ENCODE measurements around the gene MSANTD7. TPM values are rescaled to one million over a fixed set of nuclear protein-coding genes. Genes with fewer than 3 reads are reported as not detected.

The MSANTD7 gene
- total and polyA plus RNA-seq, 2 of the 13 experiments (the other 11 are each of a cell fraction or from before 2014, with no cell fraction given): 3.7 to 16.7 TPM

- TF ChIP-seq SP140L (CRISPR knock-in tag; IDR thresholded peaks at IDR 0.05; ENCODE audit: borderline replicate concordance): no peak
- TF ChIP-seq, protein P1, sequence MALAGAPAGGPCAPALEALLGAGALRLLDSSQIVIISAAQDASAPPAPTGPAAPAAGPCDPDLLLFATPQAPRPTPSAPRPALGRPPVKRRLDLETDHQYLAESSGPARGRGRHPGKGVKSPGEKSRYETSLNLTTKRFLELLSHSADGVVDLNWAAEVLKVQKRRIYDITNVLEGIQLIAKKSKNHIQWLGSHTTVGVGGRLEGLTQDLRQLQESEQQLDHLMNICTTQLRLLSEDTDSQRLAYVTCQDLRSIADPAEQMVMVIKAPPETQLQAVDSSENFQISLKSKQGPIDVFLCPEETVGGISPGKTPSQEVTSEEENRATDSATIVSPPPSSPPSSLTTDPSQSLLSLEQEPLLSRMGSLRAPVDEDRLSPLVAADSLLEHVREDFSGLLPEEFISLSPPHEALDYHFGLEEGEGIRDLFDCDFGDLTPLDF (CRISPR knock-in tag; IDR thresholded peaks at IDR 0.05): no peak
- TF ChIP-seq TCF7L2 (IDR thresholded peaks at IDR 0.05; ENCODE audit: low read depth, low read length): no peak
- no peak for TF ChIP-seq ZNF317 (CRISPR knock-in tag; IDR thresholded peaks at IDR 0.05)
- no peak overlapping the region for H3K4me3 ChIP-seq (replicated peaks in 1 of 3; ENCODE audit: insufficient read depth in 1 of 3, low read depth in 2 of 3, low read length in 3 of 3)
- DNase-seq (ENCODE audit: low spot score): no peak
- H2AFZ ChIP-seq (ENCODE audit: low read length): no peak overlapping the region
- no peaks in the 10 kb centered on the region; a peak in 1 of 5 replicates for H3K27me3 ChIP-seq (ENCODE audit: control insufficient read depth in 1 of 2, insufficient read depth in 2 of 2, low read length in 2 of 2)
- FAIRE-seq: no peak
- no peaks in the 10 kb centered on the region for H4K20me1 ChIP-seq (ENCODE audit: insufficient read depth, low read length)
- no peak overlapping the region for H3K4me2 ChIP-seq (ENCODE audit: low read depth, low read length)
- H3K9me3 ChIP-seq (ENCODE audit: low read length): no peaks in the 10 kb centered on the region
- peaks cover 91% of the 10 kb centered on the region for H3K79me2 ChIP-seq (ENCODE audit: insufficient read depth, low read length)
- WGBS (ENCODE audit: low lambda C conversion rate): 99% methylated on average over 3 of the region's 3 CpGs
- peaks cover 0 to 43% of the 10 kb centered on the region in 2 experiments; a peak in 2 of 5 replicates for H3K36me3 ChIP-seq (replicated peaks in 1 of 2; ENCODE audit: control insufficient read depth in 1 of 2, insufficient read depth in 2 of 2, low read length in 2 of 2)
- H3K9ac ChIP-seq (ENCODE audit: insufficient read depth, low read depth, low read length): no peak overlapping the region
- no peak overlapping the region for H3K27ac ChIP-seq (ENCODE audit: extremely low read length, insufficient read depth, low read length)
- ChIA-PET CTCF (ENCODE audit: low intra/inter-chr PET ratio, low total read pairs) (no interaction called here), POLR2A (no interaction called here)
- intact Hi-C loops (cut with micrococcal nuclease; ENCODE audit: unreplicated experiment) (no loop called here), in situ Hi-C loops (cut with HindIII; ENCODE audit: extremely low pct_ligation_motif_present, low pct_unique_long_range_greater_than_20kb) (no loop called here)
- no peak for ATAC-seq
- no TSS peak for BruUV-seq (replicated peaks)
- H3K4me1 ChIP-seq (ENCODE audit: insufficient read depth, low read length): peaks cover 20% of the 10 kb centered on the region
Observed at GRCh38 chr10:14884082-14884481, 46.0 kb downstream of the MSANTD7 start.

Other genes with a start within 250 kb of the MSANTD7 start
- 24.8 and 38.5 TPM in 2 replicates for gene FAM107B, start 63.4 kb upstream of the MSANTD7 start, total RNA-seq (2016; rRNA removed; fragmentation: Illumina TruSeq; extraction: Trizol)
- 10.8 and 15.7 TPM in 2 replicates for gene FAM107B, start 63.4 kb upstream of the MSANTD7 start, polyA plus RNA-seq (2011; rRNA removed)
- 0.33 and 0.38 TPM in 2 replicates for gene CDNF, start 269 bp upstream of the MSANTD7 start, total RNA-seq (2016; rRNA removed; fragmentation: Illumina TruSeq; extraction: Trizol)
- 0.29 and 0.40 TPM in 2 replicates for gene CDNF, start 269 bp upstream of the MSANTD7 start, polyA plus RNA-seq (2011; rRNA removed)
- 29.8 and 42.9 TPM in 2 replicates for gene HSPA14, start within 50 bp of the MSANTD7 start, total RNA-seq (2016; rRNA removed; fragmentation: Illumina TruSeq; extraction: Trizol)
- 6.7 and 10.7 TPM in 2 replicates for gene HSPA14, start within 50 bp of the MSANTD7 start, polyA plus RNA-seq (2011; rRNA removed)
- 44.3 and 68.8 TPM in 2 replicates for gene SUV39H2, start 40.6 kb downstream of the MSANTD7 start, total RNA-seq (2016; rRNA removed; fragmentation: Illumina TruSeq; extraction: Trizol)
- gene SUV39H2, start 40.6 kb downstream of the MSANTD7 start, polyA plus RNA-seq (2011; rRNA removed): 5.9 and 9.0 TPM in 2 replicates
- 10.3 and 11.5 TPM in 2 replicates for gene DCLRE1C, start 115.8 kb downstream of the MSANTD7 start, total RNA-seq (2016; rRNA removed; fragmentation: Illumina TruSeq; extraction: Trizol)
- gene DCLRE1C, start 115.8 kb downstream of the MSANTD7 start, polyA plus RNA-seq (2011; rRNA removed): 2.3 and 3.0 TPM in 2 replicates
- gene MEIG1, start 121.1 kb downstream of the MSANTD7 start, total RNA-seq (2016; rRNA removed; fragmentation: Illumina TruSeq; extraction: Trizol): not detected in 2 replicates
- not detected in 2 replicates for gene MEIG1, start 121.1 kb downstream of the MSANTD7 start, polyA plus RNA-seq (2011; rRNA removed)
- not detected in 2 replicates for gene OLAH, start 205.6 kb downstream of the MSANTD7 start, total RNA-seq (2016; rRNA removed; fragmentation: Illumina TruSeq; extraction: Trizol)
- gene OLAH, start 205.6 kb downstream of the MSANTD7 start, polyA plus RNA-seq (2011; rRNA removed): 0.13 and 0.51 TPM in 2 replicates